GM23338 (cell line): ENCODE data around the gene DCAF11. TPM values are rescaled to one million over a fixed set of nuclear protein-coding genes. Genes with fewer than 3 reads are reported as not detected.

Source experiments
- ATAC-seq: fragments of 200-7000 bp; cut with Tn5 transposase; 3 replicates; pipeline ENCODE4 v1.9.1; 2020
- DNase-seq: peaks from one replicate; pipeline ENCODE4 v3.0.0-alpha.2; 2015; ENCODE audit warnings: low spot score
- H2AFZ ChIP-seq: fragments of 200-600 bp; sonication (generic); 2 replicates; pipeline ENCODE4 v1.8.0; 2016; ENCODE audit warnings: antibody characterized with exemption, mild to moderate bottlenecking, moderate library complexity
- H3F3A ChIP-seq: fragments of 200-600 bp; sonication (generic); replicated peaks from 2 replicates; pipeline ENCODE4 v1.8.0; 2017; ENCODE audit warnings: antibody characterized with exemption, mixed run types, low read depth
- H3K27ac ChIP-seq: fragments of 200-600 bp; sonication (generic); 2 replicates; pipeline ENCODE4 v1.6.1; 2016; ENCODE audit warnings: low read depth
- H3K27me3 ChIP-seq: fragments of 200-600 bp; sonication (generic); 2 replicates; pipeline ENCODE4 v1.8.0; 2016; ENCODE audit warnings: mild to moderate bottlenecking, mixed run types, moderate library complexity; ENCODE audit not compliant: insufficient read depth
- H3K36me3 ChIP-seq: fragments of 200-600 bp; sonication (generic); 2 replicates; pipeline ENCODE4 v1.8.0; 2016; ENCODE audit warnings: mild to moderate bottlenecking; ENCODE audit not compliant: insufficient read depth
- H3K4me1 ChIP-seq: fragments of 200-600 bp; sonication (generic); 2 replicates; pipeline ENCODE4 v1.8.0; 2016; ENCODE audit warnings: mild to moderate bottlenecking, moderate library complexity; ENCODE audit not compliant: insufficient read depth
- H3K4me2 ChIP-seq: fragments of 200-600 bp; sonication (generic); 2 replicates; pipeline ENCODE4 v1.7.1; 2017; ENCODE audit warnings: mixed run types
- H3K4me3 ChIP-seq: fragments of 200-600 bp; sonication (generic); 2 replicates; pipeline ENCODE4 v1.6.1; 2016; ENCODE audit warnings: mixed run types
- H3K79me2 ChIP-seq: fragments of 200-600 bp; sonication (generic); replicated peaks from 2 replicates; pipeline ENCODE4 v1.8.0; 2017; ENCODE audit warnings: mild to moderate bottlenecking; ENCODE audit not compliant: insufficient read depth
- H3K9me2 ChIP-seq: fragments of 200-600 bp; sonication (generic); 2 replicates; pipeline ENCODE4 v1.8.0; 2017; ENCODE audit not compliant: insufficient read depth
- H4K20me1 ChIP-seq: fragments of 200-600 bp; sonication (generic); replicated peaks from 2 replicates; pipeline ENCODE4 v1.8.0; 2017; ENCODE audit warnings: mild to moderate bottlenecking; ENCODE audit not compliant: insufficient read depth
- H3K27ac Mint-ChIP-seq: 2 replicates; pipeline ENCODE4 v1.8.0; 2020; ENCODE audit warnings: inconsistent platforms, mild to moderate bottlenecking, moderate library complexity, mixed read lengths
- H3K27me3 Mint-ChIP-seq: 3 replicates; pipeline ENCODE4 v1.8.0; 2022; ENCODE audit warnings: low read depth, mild to moderate bottlenecking, moderate library complexity, mixed read lengths, inconsistent platforms; ENCODE audit not compliant: insufficient read depth, poor library complexity
- H3K36me3 Mint-ChIP-seq: 3 replicates; pipeline ENCODE4 v1.8.0; 2021; ENCODE audit warnings: low read depth, mild to moderate bottlenecking, inconsistent platforms, moderate library complexity, mixed read lengths
- H3K4me1 Mint-ChIP-seq: 3 replicates; pipeline ENCODE4 v1.8.0; 2020; ENCODE audit warnings: mild to moderate bottlenecking, inconsistent platforms, mixed read lengths
- H3K4me3 Mint-ChIP-seq: 3 replicates; pipeline ENCODE4 v1.8.0; 2021; ENCODE audit warnings: moderate library complexity, mild to moderate bottlenecking, inconsistent platforms, mixed read lengths
- H3K9me3 Mint-ChIP-seq: 3 replicates; pipeline ENCODE4 v1.8.0; 2020; ENCODE audit warnings: moderate library complexity, mild to moderate bottlenecking, inconsistent platforms, mixed read lengths
- CREB1 ChIP-seq: fragments of 250-450 bp; sonication (Bioruptor Pico); IDR thresholded peaks from 2 replicates; pipeline ENCODE4 v1.5.0; 2020; ENCODE audit warnings: low read depth, mild to moderate bottlenecking, moderate library complexity
- CTCF ChIP-seq, 2 experiments: fragments of 200-600 bp in 1 of 2; sonication (generic) in 1 of 2; conservative IDR thresholded peaks; 2 replicates each; pipeline versions ENCODE4 v1.5.1 to v1.6.1; 2016 to 2017; ENCODE audit warnings: antibody characterized with exemption in 2 of 2, low read depth in 2 of 2, mild to moderate bottlenecking in 2 of 2, moderate library complexity in 1 of 2
- ETS1 ChIP-seq: IDR thresholded peaks from 2 replicates; pipeline ENCODE4 v1.6.1; 2016; ENCODE audit warnings: antibody characterized with exemption
- EZH2 ChIP-seq: fragments of 200-600 bp; sonication (generic); IDR thresholded peaks from one replicate; pipeline ENCODE4 v1.8.0; 2017; ENCODE audit warnings: antibody characterized with exemption, mild to moderate bottlenecking, low read depth; ENCODE audit not compliant: unreplicated experiment
- EZH2phosphoT487 ChIP-seq: fragments of 200-600 bp; sonication (generic); IDR thresholded peaks from one replicate; pipeline ENCODE4 v1.8.1; 2018; ENCODE audit warnings: antibody characterized with exemption; ENCODE audit not compliant: unreplicated experiment
- JUNB ChIP-seq: IDR thresholded peaks from one replicate; pipeline ENCODE4 v1.6.1; 2016; ENCODE audit warnings: antibody characterized with exemption; ENCODE audit not compliant: unreplicated experiment
- NANOG ChIP-seq: IDR thresholded peaks from 2 replicates; pipeline ENCODE4 v1.6.1; 2016; ENCODE audit warnings: antibody characterized with exemption, borderline replicate concordance
- REST ChIP-seq: IDR thresholded peaks from one replicate; pipeline ENCODE4 v1.6.1; 2018; ENCODE audit warnings: antibody characterized with exemption; ENCODE audit not compliant: unreplicated experiment
- STAT1 ChIP-seq: IDR thresholded peaks from one replicate; pipeline ENCODE4 v1.6.1; 2016; ENCODE audit warnings: antibody characterized with exemption; ENCODE audit not compliant: unreplicated experiment
- ZNF114 ChIP-seq: fragments of 250-450 bp; sonication (Bioruptor Pico); IDR thresholded peaks from 2 replicates; pipeline ENCODE4 v1.5.0; 2020; ENCODE audit warnings: mild to moderate bottlenecking, moderate library complexity
- ZNF331 ChIP-seq: fragments of 250-450 bp; sonication (Bioruptor Pico); IDR thresholded peaks from 2 replicates; pipeline ENCODE4 v1.5.0; 2020; ENCODE audit warnings: low read depth, mild to moderate bottlenecking, moderate library complexity
- polyA plus RNA-seq: library from polyadenylated mRNA; unstranded; fragments of >200 nt; fragmentation: Nextera tagmentation; extraction: Ambion mirVana; gene quantifications from 2 replicates; pipeline ENCODE4 v1.2.1, GENCODE V29; 2016
- total RNA-seq: library from RNA; depleted of rRNA; stranded (reverse); fragments of >200 nt; shearing (Covaris generic); gene quantifications from 2 replicates; pipeline ENCODE4 v1.2.3, GENCODE V29; 2014

DCAF11 gene
- total and polyA plus RNA-seq, 2 experiments from 2014 or later = 18.6 to 93.2 TPM

GRCh38 chr14:24066496-24067132 is 48.0 kb upstream of the DCAF11 start (continued):
- no peak for TF ChIP-seq CTCF (conservative IDR thresholded peaks at IDR 0.05; ENCODE audit: low read depth in 2 of 2)
- TF ChIP-seq ZNF331 (CRISPR knock-in tag) = no peak
- TF ChIP-seq JUNB = no peak
- TF ChIP-seq ZNF114 (CRISPR knock-in tag) = no peak
- no peak for TF ChIP-seq REST

- H3K27me3 ChIP-seq = no peaks in the 10 kb centered on the region
- no peak overlapping the region for H3K4me3 Mint-ChIP-seq
- no peak overlapping the region for H3K27ac ChIP-seq
- H3K36me3 Mint-ChIP-seq = no peaks in the 10 kb centered on the region
- ATAC-seq (no peak), DNase-seq (no peak)
- no peaks in the 10 kb centered on the region for H3K4me1 ChIP-seq
- no peak overlapping the region for H2AFZ ChIP-seq
- H3K36me3 ChIP-seq = no peaks in the 10 kb centered on the region
- H3K79me2 ChIP-seq = no peaks in the 10 kb centered on the region
- H3F3A ChIP-seq = no peaks in the 10 kb centered on the region
- H3K4me2 ChIP-seq = no peak overlapping the region
- no peak overlapping the region for H3K4me3 ChIP-seq
- no peaks in the 10 kb centered on the region for H3K9me3 Mint-ChIP-seq
- H3K27ac Mint-ChIP-seq = no peak overlapping the region
- peaks cover 3% of the 10 kb centered on the region; the same call in 1 of the 3 replicates for H3K4me1 Mint-ChIP-seq
- no peaks in the 10 kb centered on the region for H4K20me1 ChIP-seq
- peaks cover 4% of the 10 kb centered on the region for H3K27me3 Mint-ChIP-seq
- no peaks in the 10 kb centered on the region for H3K9me2 ChIP-seq
- TF ChIP-seq EZH2phosphoT487 = no peak
- no peak for TF ChIP-seq REST
- TF ChIP-seq ZNF114 (CRISPR knock-in tag) = no peak
- no peak for TF ChIP-seq STAT1
- TF ChIP-seq EZH2 = no peak
- TF ChIP-seq ETS1 = no peak
- no peak for TF ChIP-seq JUNB
- no peak for TF ChIP-seq CREB1 (CRISPR knock-in tag)
- no peak for TF ChIP-seq NANOG
- no peak for TF ChIP-seq ZNF331 (CRISPR knock-in tag)
These were observed 47.2 kb upstream of the DCAF11 start for GRCh38 chr14:24067133-24068082.
